Superior temporal gyrus (tissue), 1 donor: ENCODE data around the gene NTN5.
"Not testable (repeated sequence)": the region's sequence is repeated elsewhere in the genome, so short reads cannot be mapped to it uniquely, and the experiment has no call there.

Experiments used
- DNase-seq: peaks from one replicate; pipeline ENCODE4 v3.0.0-alpha.2; 2016; ENCODE audit errors: extremely low spot score

NTN5 gene

GRCh38 chr19:48670699-48671445, 1.9 kb downstream of the NTN5 start:
- DNase-seq: no peak

GRCh38 chr19:48669903-48670668, 2.7 kb downstream of the NTN5 start:
- DNase-seq: no peak

DNA sequence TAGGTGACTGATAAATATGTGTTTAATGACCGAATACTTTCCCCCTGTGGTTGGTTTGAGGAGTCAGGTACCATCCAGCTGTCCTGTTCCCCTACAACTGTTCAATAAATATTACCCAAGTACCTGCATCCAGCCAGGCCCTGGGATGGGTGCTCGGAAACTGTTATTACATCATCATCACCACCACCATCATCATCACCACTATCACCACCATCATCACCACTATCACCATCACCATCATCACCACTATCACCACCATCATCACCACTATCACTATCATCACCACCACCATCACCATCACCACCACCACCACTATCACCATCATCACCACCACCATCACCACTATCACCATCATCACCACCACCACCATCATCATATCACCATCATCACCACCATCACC, 4.1 kb downstream of the NTN5 start:
- DNase-seq: no peak

DNA sequence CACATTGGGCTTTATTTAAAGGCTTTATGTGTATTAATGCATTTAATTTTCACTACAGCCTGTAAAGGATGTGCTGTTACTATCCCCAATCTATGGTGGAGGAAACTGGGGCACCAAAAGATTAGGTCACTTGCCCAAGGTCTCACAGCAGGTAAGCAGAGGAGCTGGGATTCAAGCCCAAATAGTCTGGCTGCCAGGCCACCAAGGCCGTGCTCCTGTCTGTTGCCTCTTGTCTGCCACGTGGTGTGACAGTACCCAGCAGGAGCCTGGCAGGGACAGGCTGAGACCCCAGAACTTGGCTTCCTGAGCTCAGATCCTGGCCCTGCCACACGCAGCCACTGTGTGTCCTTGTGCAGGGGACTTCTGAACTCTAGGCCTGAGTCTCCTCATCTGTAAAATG, 4.5 kb downstream of the NTN5 start:
- DNase-seq: no peak

- DNase-seq: no peak
Measured at GRCh38 chr19:48665786-48666185, 7.0 kb downstream of the NTN5 start.

DNA sequence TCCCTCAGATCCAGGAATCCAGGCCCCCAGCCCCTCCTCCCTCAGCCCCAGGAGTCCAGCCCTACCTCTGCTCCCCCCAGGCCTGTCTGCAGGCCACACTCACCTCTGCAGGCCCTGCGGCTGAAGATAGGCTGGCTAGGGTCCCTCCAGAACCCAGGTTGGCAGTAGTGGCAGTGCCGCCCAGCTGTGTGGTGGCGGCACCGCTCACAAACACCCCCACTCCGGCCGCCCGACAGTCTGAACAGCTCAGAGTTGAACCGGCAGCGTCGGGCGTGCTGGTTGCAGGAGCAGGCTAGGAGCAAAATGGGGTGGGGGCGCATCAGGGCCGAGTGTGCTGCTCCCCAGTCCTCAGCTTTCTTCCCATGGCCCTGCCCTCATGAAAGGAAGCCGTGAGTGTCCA, 8.3 kb downstream of the NTN5 start:
- DNase-seq: no peak

- DNase-seq: no peak
Measured at GRCh38 chr19:48663667-48664066, 9.2 kb downstream of the NTN5 start.

DNA sequence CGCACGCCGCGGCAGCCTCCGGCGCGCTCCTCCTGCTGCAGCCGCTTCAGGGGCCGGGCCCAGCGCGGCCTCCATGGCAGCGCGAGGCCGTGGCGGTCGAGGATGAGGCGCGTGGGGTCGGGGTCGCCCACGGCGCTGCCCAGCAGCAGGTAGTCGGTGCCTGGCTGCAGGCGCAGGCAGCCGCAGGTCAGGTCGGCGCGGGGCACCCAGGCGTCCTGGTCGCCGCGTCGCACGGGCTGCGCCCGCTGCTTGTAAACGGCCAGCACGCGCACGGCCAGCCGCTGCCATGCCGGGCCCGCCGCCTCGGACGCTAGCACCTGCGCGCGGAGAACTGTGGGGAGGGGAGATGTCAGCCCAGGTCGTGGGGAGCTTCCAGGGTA, 11.1 kb downstream of the NTN5 start:
- DNase-seq: no peak

DNA sequence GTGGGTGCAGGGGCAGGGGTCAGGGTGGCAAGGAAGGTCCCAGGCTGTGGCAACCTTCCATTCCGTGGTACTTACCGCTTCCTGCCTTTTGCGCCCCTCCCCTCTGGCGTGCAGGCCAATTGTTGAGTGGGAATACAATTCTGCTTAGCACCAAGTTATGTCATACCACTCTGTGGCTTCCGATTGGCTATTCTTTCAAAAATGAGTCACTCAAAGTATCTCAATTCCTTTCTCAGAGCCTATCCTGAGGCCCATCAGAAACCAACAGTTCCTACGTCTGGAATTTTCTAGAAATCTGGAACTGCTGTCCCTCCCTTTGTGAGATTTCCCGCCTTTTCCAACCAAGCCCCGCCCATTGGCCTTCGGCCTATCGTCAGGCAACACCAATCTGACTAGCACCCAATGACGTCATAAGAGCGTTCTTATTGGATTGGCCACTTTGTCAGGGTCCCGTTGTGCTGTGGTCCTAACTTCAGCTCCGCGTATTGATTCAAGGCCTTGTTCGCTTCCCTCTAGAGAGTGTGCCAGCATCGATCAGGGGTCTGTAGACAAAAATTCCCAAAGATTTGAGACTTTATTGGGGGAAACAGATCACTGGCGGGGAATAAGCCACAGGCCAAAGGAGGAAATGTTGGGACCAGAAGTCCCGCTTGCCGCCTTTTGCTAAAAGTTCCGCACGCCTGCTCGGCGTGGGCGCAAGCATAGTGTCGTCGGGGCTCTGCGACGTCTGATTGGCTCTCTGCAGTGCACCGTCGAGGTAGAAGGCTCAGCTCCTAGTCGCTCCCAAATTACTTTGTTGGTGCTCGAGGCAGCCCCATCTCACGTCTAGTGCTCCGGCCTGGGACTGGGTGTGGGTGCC, 11.7 kb downstream of the NTN5 start:
- DNase-seq: peak; percentile 90

GRCh38 chr19:48659768-48660167, 13.0 kb downstream of the NTN5 start:
- DNase-seq: peak; percentile 22

DNA sequence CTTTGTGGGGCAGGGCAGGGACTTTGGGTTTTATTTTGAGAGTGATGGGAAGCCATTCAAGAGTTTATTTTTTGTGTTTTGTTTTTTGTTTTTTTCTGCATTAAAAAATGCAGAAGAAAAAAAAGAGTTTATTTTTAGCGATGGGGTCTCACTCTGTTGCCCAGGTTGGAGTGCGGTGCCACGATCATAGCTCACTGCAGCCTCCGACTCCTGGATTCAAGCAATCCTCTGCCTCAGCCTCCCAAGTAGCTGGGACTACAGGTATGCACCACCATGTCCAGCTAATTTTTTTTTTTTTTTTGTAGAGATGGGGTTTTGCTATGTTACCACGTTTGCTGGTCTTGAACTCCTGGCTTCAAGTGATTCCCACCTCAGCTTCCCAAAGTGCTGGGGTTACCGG, 14.3 kb downstream of the NTN5 start:
- no peak for DNase-seq

- not testable (repeated sequence) for DNase-seq
Measured at GRCh38 chr19:48657828-48658227, 15.0 kb downstream of the NTN5 start.

DNA sequence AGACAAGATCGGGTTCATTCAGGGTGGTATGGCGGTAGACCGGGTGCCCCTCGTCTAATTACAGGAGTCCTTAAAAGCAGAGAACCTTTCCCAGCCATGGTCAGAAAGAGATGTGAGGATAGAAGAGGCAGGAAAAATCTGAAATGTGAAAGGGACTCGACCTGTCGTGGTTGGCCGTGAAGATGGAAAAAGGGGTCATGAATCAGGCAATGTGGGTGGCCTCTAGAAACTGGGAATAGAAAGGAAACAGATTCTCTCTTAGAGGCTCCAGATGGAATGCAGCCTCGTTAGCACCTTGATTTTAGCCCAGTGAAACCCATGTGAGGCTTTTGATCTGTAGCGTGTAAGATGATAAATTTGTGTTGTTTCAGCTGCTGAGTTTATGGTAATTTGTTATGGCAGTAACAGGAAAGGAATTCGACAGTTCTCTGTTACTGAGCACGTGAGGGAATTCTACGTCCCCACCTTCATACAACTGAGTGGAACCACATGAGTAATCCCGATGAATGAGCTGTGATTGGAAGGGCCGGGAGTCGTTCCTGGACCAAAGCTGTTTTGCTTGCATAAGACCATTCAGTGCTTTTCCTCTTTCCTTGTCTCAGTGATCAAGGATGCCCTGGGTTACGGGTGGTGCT, 15.9 kb downstream of the NTN5 start:
- DNase-seq: peak; percentile 16

DNA sequence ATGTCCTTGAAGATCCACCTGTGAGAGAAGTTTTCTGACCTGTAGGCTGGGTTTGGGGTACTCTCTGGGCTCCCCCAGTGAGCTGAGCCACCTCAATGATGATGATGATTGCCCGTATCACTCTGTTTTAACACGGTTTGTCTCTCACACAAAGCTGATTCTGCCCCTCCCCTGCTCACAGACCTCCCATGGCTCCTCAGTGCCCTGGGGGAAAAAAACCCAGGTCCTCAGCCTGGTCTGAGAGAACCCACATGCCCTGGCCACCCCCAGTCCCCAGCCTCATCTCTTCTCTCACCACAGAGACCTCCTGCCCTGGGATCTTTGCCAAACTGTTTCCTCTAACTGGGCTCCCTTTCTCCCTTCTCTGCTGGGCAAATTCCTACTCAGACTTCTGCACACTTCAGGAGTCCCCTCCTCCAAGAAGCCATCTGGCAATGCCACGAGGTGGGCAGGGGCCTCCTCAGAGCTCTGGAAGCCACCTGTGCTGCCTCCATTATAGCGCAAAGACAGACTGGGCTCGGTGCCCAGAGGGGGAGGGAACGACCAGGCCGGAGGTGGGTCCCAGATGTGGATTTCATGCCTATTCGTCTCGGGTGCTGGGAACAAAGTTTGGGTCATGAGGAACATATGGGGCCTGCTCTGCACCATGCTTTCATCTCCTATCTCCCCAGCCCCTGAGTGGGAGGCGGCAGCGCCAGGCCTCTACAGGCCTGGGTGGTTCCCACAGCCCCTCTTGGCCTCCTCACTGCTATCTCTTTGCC, 18.3 kb downstream of the NTN5 start:
- no peak for DNase-seq

DNA sequence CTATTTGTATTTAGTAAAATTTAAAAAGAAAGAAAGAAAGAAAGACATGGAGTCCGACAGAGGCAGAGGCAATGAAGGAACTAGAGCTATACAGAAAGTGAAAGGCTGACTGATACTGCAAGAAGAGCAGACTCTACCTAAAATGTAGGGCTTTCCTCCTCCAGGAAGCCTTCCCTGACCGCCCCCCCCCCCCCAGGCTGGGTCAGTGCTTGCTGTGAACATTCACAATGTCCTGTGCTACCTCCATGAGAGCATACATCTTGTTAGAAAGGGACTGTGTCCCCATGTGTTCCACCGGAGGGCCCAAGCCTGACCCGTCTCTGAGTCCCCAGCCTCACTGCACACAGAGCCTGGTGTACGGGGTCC, 21.2 kb downstream of the NTN5 start:
- no peak for DNase-seq

GRCh38 chr19:48650974-48651682, 21.7 kb downstream of the NTN5 start:
- DNase-seq: no peak

DNA sequence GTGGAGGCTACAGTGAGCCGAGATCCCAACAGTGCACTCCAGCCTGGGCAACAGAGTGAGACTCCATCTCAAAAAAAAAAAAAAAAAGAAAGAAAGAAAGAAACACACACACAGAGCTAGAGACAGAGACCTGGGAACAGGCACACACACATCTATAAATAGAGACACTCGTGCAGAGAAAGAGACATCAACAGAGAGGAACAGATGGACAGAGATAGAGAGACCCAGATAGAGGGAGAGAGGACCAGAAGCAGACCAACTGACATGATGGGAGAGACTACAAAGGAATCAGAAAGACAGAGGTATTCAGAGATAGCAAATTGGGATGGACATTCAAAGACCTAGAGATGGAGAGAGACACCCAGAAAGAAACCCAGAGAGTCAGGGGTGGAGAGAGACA, 24.7 kb downstream of the NTN5 start:
- DNase-seq: no peak

DNA sequence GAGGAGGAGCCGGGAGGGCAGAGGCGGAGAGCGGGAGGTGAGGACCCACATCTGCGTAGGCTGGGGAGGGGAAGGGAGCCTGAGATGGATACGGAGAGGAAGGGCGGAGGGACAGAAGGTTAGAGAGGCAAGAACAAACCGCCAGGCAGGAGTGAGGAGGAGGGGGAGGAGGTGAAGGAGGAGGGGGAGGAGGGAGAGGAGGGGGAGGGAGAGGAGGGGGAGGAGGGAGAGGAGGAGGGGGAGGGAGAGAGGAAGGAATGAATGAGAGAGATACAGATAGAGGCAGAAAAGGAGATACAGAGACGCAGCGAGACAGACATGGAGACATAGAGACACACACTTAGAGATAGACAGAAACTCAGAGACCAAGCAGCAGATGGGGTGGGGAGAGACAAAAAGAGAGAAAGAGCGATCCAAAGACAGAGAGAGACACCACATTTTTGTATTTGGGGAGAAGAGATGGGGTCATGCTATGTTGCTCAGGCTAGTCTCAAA, 26.0 kb downstream of the NTN5 start:
- peak; percentile 29 for DNase-seq

- peak; percentile 85 for DNase-seq
Measured at GRCh38 chr19:48646001-48646721, 26.7 kb downstream of the NTN5 start, which contains the start of gene CA11. CA11 (minus strand) TSS chr19:48646187; CDS start chr19:48645632, 555 bp downstream.

GRCh38 chr19:48645620-48646000, 27.2 kb downstream of the NTN5 start:
- peak; percentile 55 for DNase-seq
